HCT116 (cell line): ENCODE measurements around the gene CES3. TPM values are rescaled to one million over a fixed set of nuclear protein-coding genes. Genes with fewer than 3 reads are reported as not detected.

Source experiments
- ATAC-seq: fragments of 200-7000 bp; cut with Tn5 transposase; 2 replicates; pipeline ENCODE4 v1.9.1; 2020; ENCODE audit warnings: mild to moderate bottlenecking, moderate library complexity
- BruUV-seq: library from RNA; stranded (reverse); fragments of 400-500 nt; replicated peaks from 2 replicates; lab custom pipeline; 2021; lab: Mats Ljungman, UMichigan
- CTCF ChIA-PET: fragments of 300-600 bp; sonication (Branson Sonifier 250); formaldehyde crosslinking; loops from one replicate; lab custom pipeline; 2021; ENCODE audit warnings: antibody characterized with exemption; lab: Charles Lee
- POLR2A ChIA-PET: fragments of 300-600, 350-600 bp; sonication (Branson Sonifier 250); formaldehyde crosslinking; loops from one replicate; lab custom pipeline; 2021; ENCODE audit warnings: antibody characterized with exemption; lab: Charles Lee
- RAD21 ChIA-PET, 2 experiments: fragments of 300-600 bp; sonication (Branson Sonifier 250); formaldehyde crosslinking; loops; one replicate each; lab custom pipeline; 2023; ENCODE audit warnings: low total read pairs in 2 of 2; ENCODE audit not compliant: uncharacterized antibody in 2 of 2, unreplicated experiment in 2 of 2, low non-redundant PET in 1 of 2; lab: Charles Lee
- DNase-seq: peaks from one replicate; pipeline ENCODE4 v3.0.0-alpha.2; 2010; ENCODE audit warnings: low read depth, low spot score
- H2AFZ ChIP-seq: fragments of 200-600 bp; shearing (Covaris generic), sonication (generic); 2 replicates; pipeline ENCODE4 v1.6.1; 2017; ENCODE audit warnings: low read depth, mixed run types, mixed read lengths, antibody characterized with exemption, low read length; ENCODE audit not compliant: poor library complexity, severe bottlenecking
- H3K27ac ChIP-seq: 2 replicates; pipeline ENCODE4 v1.5.1; 2012; ENCODE audit warnings: low read depth, low read length
- H3K27me3 ChIP-seq: fragments of 200-600 bp; sonication (generic); 2 replicates; pipeline ENCODE4 v1.6.1; 2016; ENCODE audit warnings: mixed run types, low read length, mixed read lengths; ENCODE audit not compliant: insufficient read depth
- H3K36me3 ChIP-seq, 2 experiments: fragments of 200-500 bp in 1 of 2; fragments of 200-600 bp in 1 of 2; sonication (Bioruptor generic) in 1 of 2; sonication (generic) in 1 of 2; 2 replicates each; pipeline versions ENCODE4 v1.5.1 to v1.6.1; 2014 to 2016; ENCODE audit warnings: low read length in 2 of 2, inconsistent platforms in 1 of 2, mixed read lengths in 1 of 2, mixed run types in 1 of 2; ENCODE audit not compliant: insufficient read depth in 2 of 2, control insufficient read depth in 1 of 2
- H3K4me1 ChIP-seq, 2 experiments: fragments of 200-600 bp in 1 of 2; sonication (generic) in 1 of 2; 2 replicates each; pipeline versions ENCODE4 v1.5.1 to v1.6.1; 2012 to 2017; ENCODE audit warnings: low read length in 2 of 2, inconsistent platforms in 1 of 2, mild to moderate bottlenecking in 1 of 2, mixed read lengths in 1 of 2, mixed run types in 1 of 2, moderate library complexity in 1 of 2; ENCODE audit not compliant: insufficient read depth in 2 of 2, control insufficient read depth in 1 of 2
- H3K4me2 ChIP-seq: fragments of 200-600 bp; sonication (generic); 2 replicates; pipeline ENCODE4 v1.6.1; 2017; ENCODE audit warnings: mixed run types, low read length, mixed read lengths
- H3K4me3 ChIP-seq, 2 experiments: fragments of 200-600 bp in 1 of 2; sonication (generic) in 1 of 2; replicated peaks in 1 of 2; 2 replicates each; pipeline ENCODE4 v1.5.1; 2011 to 2016; ENCODE audit warnings: low read length in 2 of 2, control low read depth in 1 of 2, low read depth in 1 of 2, mild to moderate bottlenecking in 1 of 2, mixed read lengths in 1 of 2, mixed run types in 1 of 2
- H3K79me2 ChIP-seq: fragments of 200-600 bp; sonication (generic); 2 replicates; pipeline ENCODE4 v1.6.1; 2017; ENCODE audit warnings: mild to moderate bottlenecking, mixed run types, low read length, moderate library complexity, mixed read lengths; ENCODE audit not compliant: insufficient read depth
- H3K9ac ChIP-seq: fragments of 200-600 bp; sonication (generic); 2 replicates; pipeline ENCODE4 v1.6.1; 2016; ENCODE audit warnings: low read length, mixed read lengths
- H3K9me2 ChIP-seq: fragments of 200-600 bp; sonication (generic), shearing (Covaris generic); 2 replicates; pipeline ENCODE4 v1.6.1; 2017; ENCODE audit warnings: mixed run types, mild to moderate bottlenecking, moderate library complexity; ENCODE audit not compliant: insufficient read depth
- H3K9me3 ChIP-seq, 2 experiments: fragments of 200-500 bp in 1 of 2; fragments of 200-600 bp in 1 of 2; sonication (Bioruptor generic) in 1 of 2; sonication (generic) in 1 of 2; 2 replicates each; pipeline ENCODE4 v1.6.1; 2014 to 2017; ENCODE audit warnings: low read length in 2 of 2, mixed read lengths in 2 of 2, inconsistent platforms in 1 of 2, low read depth in 1 of 2, mild to moderate bottlenecking in 1 of 2, mixed run types in 1 of 2, moderate library complexity in 1 of 2; ENCODE audit not compliant: control insufficient read depth in 1 of 2, insufficient read depth in 1 of 2
- H4K20me1 ChIP-seq: fragments of 200-600 bp; sonication (generic), shearing (Covaris generic); 2 replicates; pipeline ENCODE4 v1.6.1; 2017; ENCODE audit warnings: mixed run types, mild to moderate bottlenecking, moderate library complexity; ENCODE audit not compliant: insufficient read depth
- CBX3 ChIP-seq: IDR thresholded peaks from 2 replicates; pipeline ENCODE4 v1.6.1; 2012; ENCODE audit warnings: low read depth
- CEBPB ChIP-seq: IDR thresholded peaks from 2 replicates; pipeline ENCODE4 v1.6.1; 2012; ENCODE audit warnings: low read depth
- EGR1 ChIP-seq: IDR thresholded peaks from 2 replicates; pipeline ENCODE4 v1.6.1; 2012; ENCODE audit warnings: low read depth
- ELF1 ChIP-seq: IDR thresholded peaks from 2 replicates; pipeline ENCODE4 v1.6.1; 2012; ENCODE audit warnings: low read depth, borderline replicate concordance
- EZH2 ChIP-seq: fragments of 200-600 bp; sonication (generic); IDR thresholded peaks from 2 replicates; pipeline ENCODE4 v1.6.1; 2017; ENCODE audit warnings: antibody characterized with exemption, mixed run types
- FOSL1 ChIP-seq: IDR thresholded peaks from 2 replicates; pipeline ENCODE4 v1.6.1; 2012; ENCODE audit warnings: low read depth
- JUND ChIP-seq: IDR thresholded peaks from 2 replicates; pipeline ENCODE4 v1.6.1; 2012
- MAX ChIP-seq: IDR thresholded peaks from 2 replicates; pipeline ENCODE4 v1.6.1; 2012
- POLR2A ChIP-seq: IDR thresholded peaks from 2 replicates; pipeline ENCODE4 v1.7.0; 2011; ENCODE audit warnings: borderline replicate concordance; ENCODE audit not compliant: insufficient read depth, insufficient read length; ENCODE audit errors: extremely low read depth
- POLR2AphosphoS5 ChIP-seq: IDR thresholded peaks from 2 replicates; pipeline ENCODE4 v1.6.1; 2011; ENCODE audit warnings: mild to moderate bottlenecking, low read depth, low read length, moderate library complexity
- RAD21 ChIP-seq: IDR thresholded peaks from 2 replicates; pipeline ENCODE4 v1.6.1; 2012; ENCODE audit warnings: low read depth, mild to moderate bottlenecking
- REST ChIP-seq: IDR thresholded peaks from 2 replicates; pipeline ENCODE4 v1.6.1; 2012; ENCODE audit warnings: low read depth
- SIN3A ChIP-seq: IDR thresholded peaks from 2 replicates; pipeline ENCODE4 v1.6.1; 2012; ENCODE audit warnings: low read depth
- SP1 ChIP-seq: IDR thresholded peaks from 2 replicates; pipeline ENCODE4 v1.6.1; 2012; ENCODE audit warnings: low read depth
- SRF ChIP-seq: IDR thresholded peaks from 2 replicates; pipeline ENCODE4 v1.6.1; 2012; ENCODE audit warnings: low read depth
- YY1 ChIP-seq: IDR thresholded peaks from 2 replicates; pipeline ENCODE4 v1.6.1; 2011; ENCODE audit warnings: low read length, low read depth, moderate library complexity, mild to moderate bottlenecking; ENCODE audit not compliant: insufficient replicate concordance; ENCODE audit errors: extremely low read depth
- ZBTB33 ChIP-seq: IDR thresholded peaks from 2 replicates; pipeline ENCODE4 v1.6.1; 2011; ENCODE audit warnings: mild to moderate bottlenecking, low read length, moderate library complexity; ENCODE audit not compliant: insufficient replicate concordance; ENCODE audit errors: extremely low read depth
- ZFX ChIP-seq: fragments of 450-650 bp; IDR thresholded peaks from 2 replicates; pipeline ENCODE4 v1.6.1; 2017
- ZNF274 ChIP-seq: fragments of 200-500 bp; sonication (Bioruptor generic); IDR thresholded peaks from 2 replicates; pipeline ENCODE4 v1.6.1; 2014; ENCODE audit warnings: mild to moderate bottlenecking, low read depth, low read length, inconsistent platforms
- intact Hi-C: fragments of 100-400 bp; cut with micrococcal nuclease; formaldehyde crosslinking; loops from 2 replicates; pipeline ENCODE4 v1.10.0; 2022
- total RNA-seq: library from RNA; stranded (reverse); gene quantifications from one replicate; pipeline ENCODE4 v1.2.1, GENCODE V29; 2021; ENCODE audit not compliant: unreplicated experiment
- TF ChIP-seq, protein P1 (sequence below): IDR thresholded peaks from 2 replicates; pipeline ENCODE4 v1.6.1; 2012

Gene CES3
- total RNA-seq, 1 experiment from 2014 or later: 10.8 TPM

- Histone ChIP-seq H4K20me1 (no peaks in the 10 kb centered on the region), H3K9me2 (no peaks in the 10 kb centered on the region), H3K36me3 (no peaks in the 10 kb centered on the region), H3K27ac (no peak overlapping the region), H3K27me3 (no peaks in the 10 kb centered on the region)
- ChIA-PET CTCF (interaction anchor here (2.2 kb wide), 1 partner anchor 8 kb away, joined by 8 read pairs; the partner anchor contains the start of gene CES3), RAD21 (no interaction called here)
- intact Hi-C loops: loop anchor here (5.0 to 10.0 kb wide), 3 partner anchors 55 to 712 kb away; partner anchors contain the start of genes ACD, C16orf86, ENKD1 and FBXL8
- no peak for TF ChIP-seq ZNF274
- TF ChIP-seq SRF: no peak
- TF ChIP-seq EZH2: no peak
- TF ChIP-seq, protein P1, sequence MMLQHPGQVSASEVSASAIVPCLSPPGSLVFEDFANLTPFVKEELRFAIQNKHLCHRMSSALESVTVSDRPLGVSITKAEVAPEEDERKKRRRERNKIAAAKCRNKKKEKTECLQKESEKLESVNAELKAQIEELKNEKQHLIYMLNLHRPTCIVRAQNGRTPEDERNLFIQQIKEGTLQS: no peak
- TF ChIP-seq RAD21: no peak
- no peak for TF ChIP-seq MAX
- no peak for TF ChIP-seq SP1
- no peak for TF ChIP-seq FOSL1
- no peak for TF ChIP-seq ELF1
- TF ChIP-seq CBX3: no peak
- no peak for TF ChIP-seq ZBTB33
- no peak for TF ChIP-seq POLR2A
- TF ChIP-seq POLR2AphosphoS5: no peak
- TF ChIP-seq EGR1: no peak
- no peak for TF ChIP-seq REST
- TF ChIP-seq ZFX: no peak
- TF ChIP-seq CEBPB: no peak
- TF ChIP-seq SIN3A: no peak
- no peak for TF ChIP-seq YY1
- no peak for TF ChIP-seq JUND
- TF ChIP-seq, all 23 proteins: peak for 0
- H3K9me3 ChIP-seq: peaks cover 0 to 6% of the 10 kb centered on the region in 2 experiments; a peak in 1 of 4 replicates
- H3K9ac ChIP-seq: no peak overlapping the region
- H3K4me2 ChIP-seq: no peak overlapping the region
- POLR2A ChIA-PET: no interaction called here
- H2AFZ ChIP-seq: no peak overlapping the region
- H3K4me1 ChIP-seq: peaks cover 11 to 14% of the 10 kb centered on the region in 2 experiments; a peak in 3 of 4 replicates
- ATAC-seq (no peak), DNase-seq (no peak)
- no TSS peak for BruUV-seq
- no peak overlapping the region for H3K4me3 ChIP-seq
- H3K79me2 ChIP-seq: no peaks in the 10 kb centered on the region
These were observed 8.5 kb upstream of the CES3 start for GRCh38 chr16:66952430-66953110.
